Measurements from ENCODE around the gene LRP1B.

Gene LRP1B

GRCh38 chr2:140770645-140771044, 1360.2 kb downstream of the LRP1B start:
- H3K4me3 ChIP-seq (ENCODE audit: low read depth, low read length, poor library complexity, severe bottlenecking) = no peak overlapping the region
- H3K9me2 ChIP-seq (ENCODE audit: low read depth, low read length) = no peaks in the 10 kb centered on the region
- H3K27me3 ChIP-seq (ENCODE audit: insufficient read depth, low read length) = no peaks in the 10 kb centered on the region
- no peak for TF ChIP-seq CTCF (IDR thresholded peaks at IDR 0.05; ENCODE audit: low read length)
- TF ChIP-seq EZH2 (IDR thresholded peaks at IDR 0.05; ENCODE audit: borderline replicate concordance, low read length) = no peak
- H3K79me2 ChIP-seq (ENCODE audit: insufficient read depth, low read length) = no peaks in the 10 kb centered on the region
- H2AFZ ChIP-seq (ENCODE audit: low read length) = no peak overlapping the region
- no peaks in the 10 kb centered on the region for H3F3A ChIP-seq (ENCODE audit: insufficient read depth, low read length)
- no peak overlapping the region for H3K9ac ChIP-seq (ENCODE audit: low read length)
- no peaks in the 10 kb centered on the region for H4K20me1 ChIP-seq (ENCODE audit: insufficient read depth, low read length)
- H3K4me1 ChIP-seq (ENCODE audit: insufficient read depth, low read length, severe bottlenecking) = no peaks in the 10 kb centered on the region
- no peaks in the 10 kb centered on the region for H3K9me3 ChIP-seq (ENCODE audit: low read length)
- H3K27ac ChIP-seq (ENCODE audit: low read depth, low read length, poor library complexity, severe bottlenecking) = no peak overlapping the region
- no peak overlapping the region for H3K4me2 ChIP-seq (ENCODE audit: low read length)
- no peaks in the 10 kb centered on the region for H3K36me3 ChIP-seq (ENCODE audit: insufficient read depth, low read length)

- Histone ChIP-seq H3K4me2 (ENCODE audit: low read length) (no peak overlapping the region), H3K9me2 (ENCODE audit: low read depth, low read length) (no peaks in the 10 kb centered on the region), H3K27me3 (ENCODE audit: insufficient read depth, low read length) (no peaks in the 10 kb centered on the region), H4K20me1 (ENCODE audit: insufficient read depth, low read length) (no peaks in the 10 kb centered on the region), H3F3A (ENCODE audit: insufficient read depth, low read length) (no peaks in the 10 kb centered on the region), H3K36me3 (ENCODE audit: insufficient read depth, low read length) (no peaks in the 10 kb centered on the region), H3K27ac (ENCODE audit: low read depth, low read length, poor library complexity, severe bottlenecking) (no peak overlapping the region), H3K4me1 (ENCODE audit: insufficient read depth, low read length, severe bottlenecking) (no peaks in the 10 kb centered on the region), H3K79me2 (ENCODE audit: insufficient read depth, low read length) (no peaks in the 10 kb centered on the region), H3K4me3 (ENCODE audit: low read depth, low read length, poor library complexity, severe bottlenecking) (no peak overlapping the region), H2AFZ (ENCODE audit: low read length) (no peak overlapping the region), H3K9me3 (ENCODE audit: low read length) (no peaks in the 10 kb centered on the region), H3K9ac (ENCODE audit: low read length) (no peak overlapping the region)
- TF ChIP-seq CTCF (IDR thresholded peaks at IDR 0.05; ENCODE audit: low read length) (no peak), EZH2 (IDR thresholded peaks at IDR 0.05; ENCODE audit: borderline replicate concordance, low read length) (no peak)
Measured at GRCh38 chr2:140761807-140762206, 1369.0 kb downstream of the LRP1B start.

- no peak for TF ChIP-seq CTCF (IDR thresholded peaks at IDR 0.05; ENCODE audit: low read length)
- no peak for TF ChIP-seq EZH2 (IDR thresholded peaks at IDR 0.05; ENCODE audit: borderline replicate concordance, low read length)
- no peaks in the 10 kb centered on the region for H3K9me3 ChIP-seq (ENCODE audit: low read length)
- no peaks in the 10 kb centered on the region for H3F3A ChIP-seq (ENCODE audit: insufficient read depth, low read length)
- H3K4me1 ChIP-seq (ENCODE audit: insufficient read depth, low read length, severe bottlenecking) = no peaks in the 10 kb centered on the region
- H3K27me3 ChIP-seq (ENCODE audit: insufficient read depth, low read length) = no peaks in the 10 kb centered on the region
- no peaks in the 10 kb centered on the region for H3K36me3 ChIP-seq (ENCODE audit: insufficient read depth, low read length)
- no peak overlapping the region for H3K4me2 ChIP-seq (ENCODE audit: low read length)
- H3K27ac ChIP-seq (ENCODE audit: low read depth, low read length, poor library complexity, severe bottlenecking) = no peak overlapping the region
- H3K9me2 ChIP-seq (ENCODE audit: low read depth, low read length) = no peaks in the 10 kb centered on the region
- no peak overlapping the region for H3K9ac ChIP-seq (ENCODE audit: low read length)
- no peaks in the 10 kb centered on the region for H3K79me2 ChIP-seq (ENCODE audit: insufficient read depth, low read length)
- no peaks in the 10 kb centered on the region for H4K20me1 ChIP-seq (ENCODE audit: insufficient read depth, low read length)
- H2AFZ ChIP-seq (ENCODE audit: low read length) = no peak overlapping the region
- no peak overlapping the region for H3K4me3 ChIP-seq (ENCODE audit: low read depth, low read length, poor library complexity, severe bottlenecking)
Measured at GRCh38 chr2:140759426-140760156, 1371.2 kb downstream of the LRP1B start.
